ENCODE measurements around the gene DIABLO.

The DIABLO gene

GRCh38 chr12:122250536-122250935 lies 24.7 kb upstream of the DIABLO start:
- H3K4me3 ChIP-seq (ENCODE audit: low read depth, low read length): no peak overlapping the region
- TF ChIP-seq CTCF (IDR thresholded peaks at IDR 0.05; ENCODE audit: borderline replicate concordance, insufficient read depth, low read depth, low read length): no peak

GRCh38 chr12:122250047-122250446 lies 24.2 kb upstream of the DIABLO start:
- no peak for TF ChIP-seq CTCF (IDR thresholded peaks at IDR 0.05; ENCODE audit: borderline replicate concordance, insufficient read depth, low read depth, low read length)
- no peak overlapping the region for H3K4me3 ChIP-seq (ENCODE audit: low read depth, low read length)

GRCh38 chr12:122245553-122245952 lies 19.7 kb upstream of the DIABLO start:
- TF ChIP-seq CTCF (IDR thresholded peaks at IDR 0.05; ENCODE audit: borderline replicate concordance, insufficient read depth, low read depth, low read length): no peak
- no peak overlapping the region for H3K4me3 ChIP-seq (ENCODE audit: low read depth, low read length)

- no peak for TF ChIP-seq CTCF (IDR thresholded peaks at IDR 0.05; ENCODE audit: borderline replicate concordance, insufficient read depth, low read depth, low read length)
These were observed 18.9 kb upstream of the DIABLO start for GRCh38 chr12:122244565-122245371.

GRCh38 chr12:122243965-122244364 lies 18.1 kb upstream of the DIABLO start:
- no peak for TF ChIP-seq CTCF (IDR thresholded peaks at IDR 0.05; ENCODE audit: borderline replicate concordance, insufficient read depth, low read depth, low read length)
- H3K4me3 ChIP-seq (ENCODE audit: low read depth, low read length): no peak overlapping the region

More at GRCh38 chr12:122244565-122245371, 18.9 kb upstream of the DIABLO start:
- no peak overlapping the region for H3K4me3 ChIP-seq (ENCODE audit: low read depth, low read length)

GRCh38 chr12:122238861-122239260 lies 13.0 kb upstream of the DIABLO start:
- TF ChIP-seq CTCF (IDR thresholded peaks at IDR 0.05; ENCODE audit: borderline replicate concordance, insufficient read depth, low read depth, low read length): no peak
- no peak overlapping the region for H3K4me3 ChIP-seq (ENCODE audit: low read depth, low read length)

GRCh38 chr12:122235741-122236140 lies 9.9 kb upstream of the DIABLO start:
- no peak for TF ChIP-seq CTCF (IDR thresholded peaks at IDR 0.05; ENCODE audit: borderline replicate concordance, insufficient read depth, low read depth, low read length)
- no peak overlapping the region for H3K4me3 ChIP-seq (ENCODE audit: low read depth, low read length)

All from GM12875 (cell line).